Skeletal muscle satellite cell (primary cell): ENCODE measurements around the gene IL4R.
"Not testable (repeated sequence)": the region's sequence is repeated elsewhere in the genome, so short reads cannot be mapped to it uniquely, and the experiment has no call there.

Source experiments
- H3K27me3 ChIP-seq: 2 replicates; pipeline ENCODE4 v1.7.0; 2013; ENCODE audit warnings: low read length; ENCODE audit not compliant: control insufficient read depth, insufficient read depth
- H3K36me3 ChIP-seq: 2 replicates; pipeline ENCODE4 v1.7.0; 2013; ENCODE audit warnings: mild to moderate bottlenecking, control low read depth, low read length; ENCODE audit not compliant: insufficient read depth
- H3K4me1 ChIP-seq: 2 replicates; pipeline ENCODE4 v1.7.0; 2013; ENCODE audit warnings: low read length; ENCODE audit not compliant: control insufficient read depth, insufficient read depth
- H3K4me2 ChIP-seq: 2 replicates; pipeline ENCODE4 v1.7.0; 2013; ENCODE audit warnings: mild to moderate bottlenecking, low read length
- H3K4me3 ChIP-seq: 2 replicates; pipeline ENCODE4 v1.7.0; 2013; ENCODE audit warnings: low read length
- H3K9ac ChIP-seq: 2 replicates; pipeline ENCODE4 v1.7.0; 2013; ENCODE audit warnings: mild to moderate bottlenecking, low read depth, low read length, moderate library complexity
- H3K9me3 ChIP-seq: replicated peaks from 2 replicates; pipeline ENCODE4 v1.7.0; 2013; ENCODE audit warnings: mild to moderate bottlenecking, control low read depth, low read length

IL4R gene

DNA sequence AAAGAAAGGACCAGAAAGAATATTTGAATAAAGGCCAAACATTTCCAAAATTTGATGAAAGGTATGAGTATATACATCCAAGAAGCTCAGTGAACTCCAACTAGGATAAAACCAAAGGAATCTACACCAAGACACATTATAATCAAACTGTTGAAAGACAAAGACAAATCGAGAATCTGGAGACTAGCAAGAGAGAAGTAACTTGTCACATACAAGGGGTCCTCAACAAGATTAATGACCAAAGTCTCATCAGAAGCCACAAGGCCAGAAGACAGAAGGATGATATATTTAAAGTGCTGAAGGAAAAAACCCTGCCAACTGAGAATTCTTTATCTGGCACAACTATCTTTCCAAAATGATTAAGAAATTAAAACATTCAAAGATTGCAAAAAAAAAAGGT, 78.9 kb downstream of the IL4R start:
- Histone ChIP-seq H3K9ac (no peak overlapping the region), H3K4me2 (no peak overlapping the region), H3K4me3 (no peak overlapping the region), H3K4me1 (peaks cover 3% of the 10 kb centered on the region), H3K36me3 (no peaks in the 10 kb centered on the region), H3K27me3 (no peaks in the 10 kb centered on the region), H3K9me3 (peaks cover 6% of the 10 kb centered on the region)

DNA sequence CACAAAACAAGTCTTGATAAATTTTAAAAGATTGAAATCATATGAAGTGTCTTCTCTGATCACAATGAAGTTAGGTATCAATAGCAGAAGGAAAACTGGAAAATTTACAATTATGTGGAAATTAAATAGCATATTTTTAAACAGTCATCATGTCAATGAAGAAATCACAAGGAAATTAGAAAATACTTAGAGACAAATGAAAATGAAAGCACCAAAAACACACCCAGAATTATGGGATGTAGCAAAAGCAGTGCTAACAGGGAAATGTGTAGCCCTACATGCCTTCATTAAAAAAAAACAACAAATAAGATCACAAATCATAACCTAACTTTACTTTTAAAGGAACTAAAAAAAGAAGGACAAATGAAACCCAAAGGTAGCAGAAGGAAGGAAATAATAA, 80.7 kb downstream of the IL4R start:
- no peaks in the 10 kb centered on the region for H3K27me3 ChIP-seq
- no peak overlapping the region for H3K4me2 ChIP-seq
- no peaks in the 10 kb centered on the region for H3K36me3 ChIP-seq
- H3K4me1 ChIP-seq = no peaks in the 10 kb centered on the region
- no peak overlapping the region for H3K9ac ChIP-seq
- H3K4me3 ChIP-seq = no peak overlapping the region
- peaks cover 6% of the 10 kb centered on the region for H3K9me3 ChIP-seq

DNA sequence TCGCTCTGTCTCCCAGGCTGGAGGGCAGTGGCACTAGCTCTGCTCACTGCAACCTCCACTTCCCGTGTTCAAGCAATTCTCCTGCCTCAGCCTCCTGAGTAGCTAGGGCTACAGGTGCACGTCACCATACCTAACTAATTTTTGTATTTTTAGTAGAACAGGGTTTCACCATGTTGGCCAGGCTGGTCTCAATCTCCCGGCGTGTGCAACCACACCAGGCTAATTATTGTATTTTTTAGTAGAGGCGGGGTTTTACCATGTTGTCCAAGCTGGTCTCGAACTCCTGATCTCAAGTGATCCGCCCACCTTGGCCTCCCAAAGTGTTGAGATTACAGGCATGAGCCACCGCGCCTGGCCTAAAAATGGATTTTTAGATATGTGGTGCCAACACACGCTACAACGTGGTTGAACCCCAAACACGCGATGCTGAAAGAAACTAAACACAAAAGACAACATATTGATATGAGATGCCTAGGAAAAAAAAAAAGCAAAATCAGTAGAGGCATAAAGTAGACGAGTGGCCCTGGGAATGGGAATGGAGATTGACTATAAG, 84.6 kb downstream of the IL4R start:
- H3K36me3 ChIP-seq, H3K4me2 ChIP-seq, H3K9me3 ChIP-seq, H3K4me3 ChIP-seq, H3K27me3 ChIP-seq, H3K9ac ChIP-seq: not testable (repeated sequence)
- peaks cover 32% of the 10 kb centered on the region for H3K4me1 ChIP-seq

DNA sequence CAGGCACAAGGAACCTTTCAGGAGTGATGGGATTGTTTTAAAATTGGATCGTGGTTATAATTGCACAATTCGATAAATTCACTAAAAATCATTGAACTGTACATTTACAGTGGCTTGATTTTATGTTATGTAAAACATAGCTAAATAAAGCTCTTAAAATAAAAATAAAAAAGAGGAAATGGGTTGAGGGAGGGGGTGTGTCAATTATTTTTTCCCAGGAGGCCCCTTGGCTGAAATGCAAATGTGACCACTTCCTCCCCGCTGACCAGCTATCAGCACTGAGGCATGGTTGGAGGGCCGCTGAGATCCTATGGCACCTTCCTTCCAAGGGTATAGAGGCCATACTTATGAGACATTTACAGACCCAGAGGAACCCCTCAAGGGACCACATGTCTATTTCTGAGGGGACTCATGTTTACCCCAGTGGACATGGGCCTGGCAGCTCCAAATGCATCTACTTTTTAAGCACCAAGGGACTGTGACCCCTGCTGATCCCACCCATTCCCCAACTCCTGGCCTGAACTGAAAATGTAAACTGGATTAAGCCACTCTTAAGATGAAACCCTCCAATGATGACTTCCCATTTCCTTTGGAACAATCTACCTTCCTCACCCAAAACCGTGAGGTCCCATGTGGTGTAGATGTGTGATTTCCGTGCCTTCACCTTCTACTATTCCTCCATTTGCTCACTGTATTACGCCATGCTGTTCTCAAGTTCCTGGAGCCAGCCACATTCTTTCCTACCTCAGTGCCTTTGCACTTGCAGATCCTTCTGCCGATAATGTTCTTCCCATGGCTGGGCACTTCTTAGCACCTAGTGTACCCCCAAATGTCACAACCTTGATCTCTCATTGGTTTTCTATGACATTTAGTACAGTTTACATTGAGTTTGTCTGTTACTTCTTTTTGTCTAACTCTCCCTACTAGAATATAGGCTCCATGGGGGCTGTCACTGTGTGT, 85.4 kb downstream of the IL4R start:
- no peaks in the 10 kb centered on the region for H3K9me3 ChIP-seq
- H3K4me2 ChIP-seq = no peak overlapping the region
- H3K4me3 ChIP-seq = no peak overlapping the region
- no peaks in the 10 kb centered on the region for H3K36me3 ChIP-seq
- peaks cover 40% of the 10 kb centered on the region for H3K4me1 ChIP-seq
- no peaks in the 10 kb centered on the region for H3K27me3 ChIP-seq
- no peak overlapping the region for H3K9ac ChIP-seq

DNA sequence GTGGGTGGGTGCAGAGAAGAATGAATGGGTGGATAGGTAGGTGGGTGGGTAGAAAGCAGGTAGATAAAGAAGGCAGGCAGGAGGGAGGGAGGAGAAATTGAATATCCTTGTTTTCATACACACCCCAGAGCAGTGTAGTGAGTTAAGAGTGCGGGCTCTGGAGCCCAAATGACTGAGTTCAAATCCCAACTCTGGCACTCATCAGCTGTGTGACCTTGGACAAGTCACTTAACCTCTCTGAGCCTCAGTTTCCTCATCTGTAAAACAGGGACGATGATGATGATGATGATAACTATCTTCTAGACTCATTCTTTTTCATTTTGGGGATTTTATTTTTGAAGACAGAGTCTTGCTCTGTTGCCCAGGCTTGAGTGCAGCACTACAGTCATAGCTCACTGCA, 86.2 kb downstream of the IL4R start:
- Histone ChIP-seq H3K4me1 (peaks cover 45% of the 10 kb centered on the region), H3K4me3 (no peak overlapping the region), H3K36me3 (no peaks in the 10 kb centered on the region), H3K4me2 (no peak overlapping the region), H3K27me3 (no peaks in the 10 kb centered on the region), H3K9me3 (no peaks in the 10 kb centered on the region), H3K9ac (peak overlapping the region; percentile 65)

DNA sequence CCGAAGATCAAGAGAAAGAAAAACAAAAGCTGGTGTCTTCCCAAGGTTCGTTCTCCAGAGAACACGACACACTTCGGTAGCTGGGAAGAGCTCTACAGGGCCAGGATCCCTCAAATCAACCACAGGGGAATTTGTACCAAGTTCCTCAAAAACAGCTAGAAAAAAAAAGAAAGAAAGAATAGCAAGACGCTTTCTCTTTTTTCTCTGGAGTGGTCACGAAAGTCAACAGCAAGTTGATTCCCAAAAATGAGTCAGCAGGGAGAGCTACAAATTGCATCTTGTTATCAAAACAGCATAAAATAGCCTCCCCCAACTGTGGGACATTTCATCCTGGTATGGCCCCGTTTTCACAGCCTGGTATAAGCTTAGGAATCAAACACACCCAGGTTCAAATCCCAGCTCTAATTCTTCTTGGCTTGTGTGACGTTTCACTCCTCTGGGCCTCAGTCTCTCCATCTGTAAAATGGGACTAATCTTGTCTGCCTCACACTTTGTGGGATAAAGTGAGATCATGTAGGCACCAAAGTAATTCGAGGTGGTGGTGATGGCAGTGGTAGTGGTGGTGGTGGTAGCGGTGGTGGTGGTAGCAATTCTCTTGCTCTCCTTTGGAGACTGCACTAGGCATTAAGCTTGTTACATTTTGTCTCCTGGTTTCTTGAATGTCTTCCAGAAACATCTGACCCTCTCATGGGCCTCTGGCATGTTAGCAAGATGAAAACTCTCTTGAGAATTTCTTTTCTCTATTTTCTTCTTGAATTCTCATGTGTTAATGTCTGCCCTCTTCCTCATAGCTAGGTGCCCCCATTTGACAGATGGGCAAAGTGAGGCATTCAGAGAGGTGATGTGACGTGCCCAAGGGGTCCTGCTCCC, 87.2 kb downstream of the IL4R start:
- Histone ChIP-seq H3K27me3 (no peaks in the 10 kb centered on the region), H3K4me1 (peaks cover 53% of the 10 kb centered on the region), H3K36me3 (no peaks in the 10 kb centered on the region), H3K4me2 (peak overlapping the region; percentile 82), H3K9ac (peak overlapping the region; percentile 65), H3K9me3 (no peaks in the 10 kb centered on the region), H3K4me3 (peak overlapping the region; percentile 1)

DNA sequence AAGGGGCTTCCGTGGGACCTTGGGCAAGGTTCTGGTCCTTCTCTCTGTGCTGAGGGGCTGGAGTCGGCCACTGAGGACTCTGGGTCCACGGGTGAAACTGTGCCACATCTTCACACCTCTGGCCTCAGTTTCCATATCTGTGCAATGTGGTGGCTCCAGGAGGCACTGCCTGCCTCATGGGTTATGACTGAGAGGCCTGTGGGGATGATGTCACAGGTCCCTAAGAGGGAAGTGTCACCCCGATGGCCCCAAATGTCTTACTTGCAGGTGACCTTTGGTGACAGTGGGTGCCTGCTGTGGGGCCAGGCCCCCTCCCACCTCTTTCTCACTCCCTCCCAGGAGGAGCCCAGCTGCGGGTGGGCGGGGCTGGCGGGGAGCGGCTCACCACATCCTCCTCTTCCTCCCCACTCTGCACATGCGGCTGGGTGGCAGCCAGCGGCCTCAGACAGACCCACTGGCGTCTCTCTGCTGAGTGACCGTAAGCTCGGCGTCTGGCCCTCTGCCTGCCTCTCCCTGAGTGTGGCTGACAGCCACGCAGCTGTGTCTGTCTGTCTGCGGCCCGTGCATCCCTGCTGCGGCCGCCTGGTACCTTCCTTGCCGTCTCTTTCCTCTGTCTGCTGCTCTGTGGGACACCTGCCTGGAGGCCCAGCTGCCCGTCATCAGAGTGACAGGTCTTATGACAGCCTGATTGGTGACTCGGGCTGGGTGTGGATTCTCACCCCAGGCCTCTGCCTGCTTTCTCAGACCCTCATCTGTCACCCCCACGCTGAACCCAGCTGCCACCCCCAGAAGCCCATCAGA, 88.2 kb downstream of the IL4R start, which contains the start of gene IL21R:
IL21R (plus strand) TSS at position 407 of the 801 bp plus-strand sequence. CDS start 27,898 bp downstream, outside the sequence.
- no peaks in the 10 kb centered on the region for H3K36me3 ChIP-seq
- peak within 1 kb of the TSS; percentile 85 for H3K9ac ChIP-seq
- H3K4me3 ChIP-seq = peak within 1 kb of the TSS; percentile 63
- no peaks in the 10 kb centered on the region for H3K27me3 ChIP-seq
- H3K4me1 ChIP-seq = peaks cover 63% of the 10 kb centered on the region
- peak within 1 kb of the TSS; percentile 82 for H3K4me2 ChIP-seq
- H3K9me3 ChIP-seq = no peaks in the 10 kb centered on the region

DNA sequence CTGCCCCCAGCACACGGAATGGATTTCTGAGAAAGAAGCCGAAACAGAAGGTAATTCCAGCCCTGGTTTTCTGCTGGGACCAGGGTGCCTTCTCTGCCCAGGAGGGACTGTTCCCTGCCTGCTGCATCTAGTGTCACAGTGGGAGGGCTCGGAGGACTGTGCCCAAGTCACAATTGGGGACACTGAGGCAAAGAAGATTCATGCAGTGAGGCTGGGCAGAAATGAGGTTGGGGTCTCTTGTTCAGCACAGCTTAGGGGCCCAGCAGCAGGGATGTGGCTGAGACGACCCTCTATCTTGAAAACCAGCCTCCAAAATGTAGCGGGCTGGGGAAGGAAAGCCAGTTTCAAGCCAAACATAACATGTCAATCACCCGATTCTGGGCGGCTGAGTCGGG, 88.8 kb downstream of the IL4R start:
- Histone ChIP-seq H3K36me3 (no peaks in the 10 kb centered on the region), H3K27me3 (no peaks in the 10 kb centered on the region), H3K9ac (peak overlapping the region; percentile 85), H3K4me3 (peak overlapping the region; percentile 63), H3K9me3 (no peaks in the 10 kb centered on the region), H3K4me1 (peaks cover 69% of the 10 kb centered on the region), H3K4me2 (peak overlapping the region; percentile 82)

DNA sequence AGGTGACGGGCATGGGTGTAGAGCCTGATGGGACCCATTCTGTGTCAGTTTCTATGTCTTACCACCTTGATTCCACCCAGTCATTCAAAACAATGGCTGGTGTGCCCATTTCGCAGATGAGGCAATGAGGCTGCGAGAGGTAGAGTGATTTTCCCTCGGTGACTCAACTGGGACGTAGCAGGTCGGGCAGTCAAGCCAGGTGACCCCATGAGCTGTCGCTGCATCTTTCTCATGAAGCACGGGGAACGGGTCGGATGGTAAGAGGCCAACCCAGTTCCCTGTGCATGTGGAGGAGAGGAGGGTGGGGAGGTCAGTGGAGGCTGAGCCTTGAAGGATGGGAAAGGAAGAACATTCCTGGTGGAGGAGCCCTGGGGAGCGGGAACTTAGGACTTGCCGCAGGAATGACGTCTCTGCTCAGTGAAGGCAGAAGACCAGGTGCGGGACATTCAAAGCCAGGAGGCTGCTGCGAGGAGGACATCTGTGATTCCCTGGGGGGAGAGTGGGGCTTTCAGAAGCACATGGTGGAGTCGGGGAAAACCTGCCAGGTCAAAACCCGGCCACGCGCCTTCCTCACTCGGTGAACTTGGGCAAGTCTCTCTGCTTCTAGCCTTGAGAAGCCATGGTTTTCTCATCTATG, 89.3 kb downstream of the IL4R start:
- Histone ChIP-seq H3K9me3 (no peaks in the 10 kb centered on the region), H3K4me2 (peak overlapping the region; percentile 82), H3K27me3 (no peaks in the 10 kb centered on the region), H3K36me3 (no peaks in the 10 kb centered on the region), H3K9ac (peak overlapping the region; percentile 85), H3K4me1 (peaks cover 73% of the 10 kb centered on the region), H3K4me3 (peak overlapping the region; percentile 63)

DNA sequence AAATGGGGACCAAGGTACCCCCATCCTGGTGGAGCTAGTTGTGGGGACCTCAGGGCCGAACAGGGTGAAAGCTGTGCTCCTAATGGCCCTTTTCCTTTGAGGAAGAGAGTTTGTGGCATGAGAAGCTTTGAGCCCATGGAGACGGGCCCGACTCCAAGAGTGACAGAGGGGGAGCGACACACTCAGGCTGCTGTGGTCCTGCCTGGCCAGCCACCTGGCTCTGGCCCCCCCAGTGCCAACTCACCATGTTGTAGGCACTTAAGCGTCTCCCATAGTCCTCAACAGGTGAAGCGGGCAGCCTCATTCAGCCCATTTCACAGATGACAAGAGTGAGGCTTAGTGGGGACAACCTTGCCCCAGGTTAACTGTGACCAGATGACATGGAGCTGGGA, 89.8 kb downstream of the IL4R start:
- Histone ChIP-seq H3K9ac (peak overlapping the region; percentile 85), H3K4me1 (peaks cover 79% of the 10 kb centered on the region), H3K9me3 (no peaks in the 10 kb centered on the region), H3K4me2 (peak overlapping the region; percentile 82), H3K27me3 (no peaks in the 10 kb centered on the region), H3K36me3 (no peaks in the 10 kb centered on the region), H3K4me3 (peak overlapping the region; percentile 63)
